ENCODE results near the gene STEAP2. TPM values are rescaled to one million over a fixed set of nuclear protein-coding genes. Genes with fewer than 3 reads are reported as not detected.

STEAP2 gene
- total RNA-seq, 1 experiment from 2014 or later, result 0.68 TPM

GRCh38 chr7:90238022-90238421 lies 26.5 kb downstream of the STEAP2 start:
- Mint-ChIP-seq H3K9me3 (ENCODE audit: unreplicated experiment) (no peaks in the 10 kb centered on the region), H3K36me3 (ENCODE audit: insufficient read depth, unreplicated experiment) (no peaks in the 10 kb centered on the region), H3K4me3 (ENCODE audit: unreplicated experiment) (no peak overlapping the region), H3K4me1 (ENCODE audit: insufficient read depth, unreplicated experiment) (no peaks in the 10 kb centered on the region), H3K27ac (ENCODE audit: low read depth, unreplicated experiment) (no peak overlapping the region), H3K27me3 (ENCODE audit: insufficient read depth, unreplicated experiment) (no peaks in the 10 kb centered on the region)
- intact Hi-C loops (cut with micrococcal nuclease), result no loop called here
- CTCF ChIA-PET, result no interaction called here
- DNase-seq (ENCODE audit: unreplicated experiment), result no peak
- no peak for TF ChIP-seq CTCF (IDR thresholded peaks at IDR 0.05; ENCODE audit: unreplicated experiment)
- no TSS peak for BruUV-seq (replicated peaks)
- POLR2A ChIA-PET, result no interaction called here

- POLR2A ChIA-PET, result no interaction called here
- Mint-ChIP-seq H3K27ac (ENCODE audit: low read depth, unreplicated experiment) (no peak overlapping the region), H3K4me3 (ENCODE audit: unreplicated experiment) (no peak overlapping the region), H3K36me3 (ENCODE audit: insufficient read depth, unreplicated experiment) (no peaks in the 10 kb centered on the region), H3K27me3 (ENCODE audit: insufficient read depth, unreplicated experiment) (no peaks in the 10 kb centered on the region), H3K4me1 (ENCODE audit: insufficient read depth, unreplicated experiment) (no peaks in the 10 kb centered on the region), H3K9me3 (ENCODE audit: unreplicated experiment) (no peaks in the 10 kb centered on the region)
- BruUV-seq (replicated peaks), result no TSS peak
- TF ChIP-seq CTCF (IDR thresholded peaks at IDR 0.05; ENCODE audit: unreplicated experiment), result no peak
- intact Hi-C loops (cut with micrococcal nuclease), result no loop called here
- CTCF ChIA-PET, result no interaction called here
- no peak for DNase-seq (ENCODE audit: unreplicated experiment)
Observed at GRCh38 chr7:90238583-90238982, 27.0 kb downstream of the STEAP2 start.

DNA sequence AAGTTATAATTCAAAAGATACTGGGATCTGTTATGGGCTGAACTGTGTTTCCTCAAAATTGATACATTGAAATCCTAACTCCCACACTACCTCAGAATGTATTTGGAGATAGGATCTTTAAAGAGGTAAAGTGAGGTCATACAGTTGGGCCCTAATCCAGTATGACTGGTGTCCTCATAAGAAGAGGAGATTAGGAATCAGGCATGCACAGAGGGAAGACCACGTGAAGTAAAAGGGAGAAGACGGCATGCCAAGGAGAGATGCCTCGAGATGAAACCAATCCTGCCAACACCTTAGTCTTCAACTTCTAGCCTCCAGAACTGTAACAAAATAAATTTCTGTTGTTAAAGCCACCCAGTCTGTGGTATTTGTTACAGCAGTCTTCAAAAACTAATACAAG lies 27.5 kb downstream of the STEAP2 start:
- Mint-ChIP-seq H3K4me1 (ENCODE audit: insufficient read depth, unreplicated experiment) (no peaks in the 10 kb centered on the region), H3K9me3 (ENCODE audit: unreplicated experiment) (no peaks in the 10 kb centered on the region), H3K27me3 (ENCODE audit: insufficient read depth, unreplicated experiment) (no peaks in the 10 kb centered on the region), H3K36me3 (ENCODE audit: insufficient read depth, unreplicated experiment) (no peaks in the 10 kb centered on the region), H3K4me3 (ENCODE audit: unreplicated experiment) (no peak overlapping the region), H3K27ac (ENCODE audit: low read depth, unreplicated experiment) (no peak overlapping the region)
- TF ChIP-seq CTCF (IDR thresholded peaks at IDR 0.05; ENCODE audit: unreplicated experiment), result no peak
- no TSS peak for BruUV-seq (replicated peaks)
- intact Hi-C loops (cut with micrococcal nuclease), result no loop called here
- ChIA-PET CTCF (no interaction called here), POLR2A (no interaction called here)
- no peak for DNase-seq (ENCODE audit: unreplicated experiment)

DNA sequence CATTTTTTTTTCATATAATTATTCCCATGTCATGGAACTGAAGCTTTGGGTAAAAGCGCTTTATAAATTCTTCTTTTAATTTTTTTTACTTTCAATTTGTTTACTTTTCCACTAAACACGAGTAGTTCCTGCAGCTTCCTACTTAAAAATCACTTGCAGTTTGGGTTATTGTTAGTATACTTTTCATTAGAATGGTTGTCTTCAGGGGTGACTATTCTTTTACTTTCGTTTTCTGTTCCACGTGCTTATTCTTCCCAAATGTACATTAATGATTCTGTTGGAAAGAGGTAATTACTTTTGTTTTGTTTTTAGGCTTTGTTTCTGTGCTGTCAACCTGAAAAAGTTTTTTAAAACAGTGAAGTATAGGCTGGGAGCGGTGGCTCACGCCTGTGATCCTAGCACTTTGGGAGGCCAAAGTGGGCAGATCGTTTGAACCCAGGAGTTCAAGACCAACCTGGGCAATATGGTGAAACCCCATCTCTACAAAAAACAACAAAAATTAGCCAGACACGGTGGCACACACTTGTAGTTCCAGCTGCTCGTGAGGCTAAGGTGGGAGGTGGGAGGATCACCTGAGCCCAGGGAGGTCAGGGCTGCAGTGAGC lies 28.2 kb downstream of the STEAP2 start:
- DNase-seq (ENCODE audit: unreplicated experiment), result no peak
- H3K27me3 Mint-ChIP-seq (ENCODE audit: insufficient read depth, unreplicated experiment), result no peaks in the 10 kb centered on the region
- CTCF ChIA-PET, result interaction anchor here (0.6 kb wide), 1 partner anchor 233 kb away, joined by 5 read pairs; no protein-coding TSS in a partner anchor
- H3K36me3 Mint-ChIP-seq (ENCODE audit: insufficient read depth, unreplicated experiment), result no peaks in the 10 kb centered on the region
- H3K27ac Mint-ChIP-seq (ENCODE audit: low read depth, unreplicated experiment), result no peak overlapping the region
- intact Hi-C loops (cut with micrococcal nuclease), result no loop called here
- TF ChIP-seq CTCF (IDR thresholded peaks at IDR 0.05; ENCODE audit: unreplicated experiment), result no peak
- no peaks in the 10 kb centered on the region for H3K9me3 Mint-ChIP-seq (ENCODE audit: unreplicated experiment)
- H3K4me1 Mint-ChIP-seq (ENCODE audit: insufficient read depth, unreplicated experiment), result no peaks in the 10 kb centered on the region
- no peak overlapping the region for H3K4me3 Mint-ChIP-seq (ENCODE audit: unreplicated experiment)
- BruUV-seq (replicated peaks), result no TSS peak
- POLR2A ChIA-PET, result no interaction called here

Data from MCF 10A (cell line).